Stomach (tissue), 9 donors: ENCODE data around the gene HLA-A. TPM values are rescaled to one million over a fixed set of nuclear protein-coding genes. Genes with fewer than 3 reads are reported as not detected.

Source experiments
- DNase-seq, 2 donors: peaks; one replicate each; pipeline versions ENCODE4 v3.0.0 to v3.0.0-alpha.2; 2013 to 2019
- H3K27ac ChIP-seq, 5 donors: fragments of 200-600 bp in 4 of 5; sonication (generic) in 4 of 5; one replicate each; pipeline ENCODE4 v1.5.1; 2013 to 2019; ENCODE audit warnings: mild to moderate bottlenecking in 1 of 5, moderate library complexity in 1 of 5
- H3K27me3 ChIP-seq, 3 donors: fragments of 200-600 bp; sonication (generic); one replicate each; pipeline ENCODE4 v1.5.1; 2017 to 2019; ENCODE audit warnings: mixed run types in 1 of 3
- H3K36me3 ChIP-seq, 4 donors: fragments of 200-600 bp; sonication (generic); 1 replicate in 3 of 4; 2 replicates in 1 of 4; pipeline ENCODE4 v1.5.1; 2016 to 2019
- H3K4me1 ChIP-seq, 4 donors: fragments of 200-600 bp; sonication (generic); one replicate each; pipeline ENCODE4 v1.5.1; 2016 to 2019
- H3K4me3 ChIP-seq, 4 donors: fragments of 200-600 bp; sonication (generic) in 3 of 4; one replicate each; pipeline ENCODE4 v1.5.1; 2016 to 2019; ENCODE audit warnings: mild to moderate bottlenecking in 1 of 4
- H3K9me3 ChIP-seq, 4 donors: fragments of 200-600 bp; sonication (generic); one replicate each; pipeline ENCODE4 v1.5.1; 2016 to 2019
- EP300 ChIP-seq: sonication (generic); formaldehyde crosslinking; IDR thresholded peaks from one replicate; pipeline ENCODE4 v1.6.1; 2017; ENCODE audit warnings: antibody characterized with exemption
- POLR2A ChIP-seq, 4 donors: fragments of 450-650 bp; IDR thresholded peaks; one replicate each; pipeline ENCODE4 v1.6.1; 2016; ENCODE audit warnings: antibody characterized with exemption in 4 of 4, control low read depth in 2 of 4, mild to moderate bottlenecking in 1 of 4, moderate library complexity in 1 of 4
- POLR2AphosphoS5 ChIP-seq, 3 donors: sonication (generic); formaldehyde crosslinking; IDR thresholded peaks; one replicate each; pipeline ENCODE4 v1.6.1; 2016; ENCODE audit warnings: antibody characterized with exemption in 3 of 3
- WGBS, 5 donors: extraction: QIAGEN DNeasy Blood & Tissue Kit in 3 of 5; methylation state at CpG; one replicate each; pipeline versions ENCODE4 v1.1.5 to v1.1.7; 2013 to 2018; 5-methylcytosine and 5-hydroxymethylcytosine counted together
- intact Hi-C: fragments of 100-400 bp; cut with DNase I; formaldehyde crosslinking; loops from one replicate; pipeline ENCODE4 v1.15.1; 2023; ENCODE audit warnings: low total_unique reads
- polyA plus RNA-seq, 3 donors: library from polyadenylated mRNA; stranded (reverse); fragments of 200-250 nt; gene quantifications; one replicate each; pipeline ENCODE4 v1.2.3, GENCODE V29; 2013
- total RNA-seq, 5 donors: library from RNA; depleted of rRNA; stranded (reverse); fragments of >200 nt; gene quantifications; one replicate each; pipeline versions ENCODE4 v1.1.0 to v1.2.3, GENCODE V29; 2014 to 2016
- TF ChIP-seq, protein P1 (sequence below), 7 experiments: fragments of 450-650 bp in 4 of 7; fragments of 200-600 bp in 3 of 7; sonication (generic) in 3 of 7; IDR thresholded peaks; one replicate each; pipeline ENCODE4 v1.5.1; 2016 to 2019; ENCODE audit warnings: antibody characterized with exemption in 7 of 7, control low read depth in 2 of 7, mild to moderate bottlenecking in 1 of 7
- donor health status: healthy with polysubstance abuse.
- donor health status: Bipolar disorder and iron deficiency.
- donor health status: healthy.

HLA-A gene
- total and polyA plus RNA-seq, 8 donors = 142 to 910 (median 303) TPM

DNA sequence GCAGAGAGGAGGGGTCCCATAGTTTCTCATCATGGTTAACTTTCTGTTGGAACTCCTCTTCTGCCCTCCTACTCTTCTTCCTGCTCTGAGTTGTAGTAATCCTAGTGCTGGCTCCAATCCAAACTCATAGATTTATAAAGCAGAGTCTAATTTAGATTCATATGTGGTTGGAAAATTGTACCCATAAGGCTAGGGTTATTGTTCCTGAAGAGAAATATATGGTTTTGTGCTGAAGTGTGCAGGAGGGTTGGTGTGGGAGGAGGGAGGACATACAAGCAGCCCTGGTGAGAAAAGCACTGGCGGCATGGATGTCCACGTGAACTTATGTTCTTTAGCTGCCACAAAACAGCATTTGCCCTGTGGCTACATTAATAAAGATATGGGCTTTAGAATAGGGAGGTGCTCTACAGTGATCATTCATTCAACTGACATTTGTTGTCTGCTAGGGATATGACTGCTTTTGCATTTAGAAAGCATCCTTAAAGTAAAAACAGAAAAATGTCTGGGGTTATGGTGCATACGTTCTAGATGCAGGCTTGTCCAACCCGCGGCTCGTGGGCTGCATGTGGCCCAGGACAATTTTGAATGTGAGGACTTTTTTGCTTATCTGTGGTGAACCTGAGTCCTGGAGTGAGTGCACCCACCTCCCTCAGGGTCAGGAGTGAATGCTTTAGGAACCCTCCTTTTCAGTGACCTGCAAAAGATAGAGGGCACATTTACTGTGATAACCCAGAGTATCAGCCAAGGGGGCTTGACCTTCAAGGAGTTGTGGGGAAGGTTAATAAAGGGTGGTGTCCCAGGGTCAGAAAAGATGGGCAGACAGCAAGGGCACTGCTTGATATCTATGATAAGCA, 4.1 kb downstream of the HLA-A start:
- peaks cover 0 to 29% (median 15%) of the 10 kb centered on the region in 4 donors for H3K4me1 ChIP-seq
- intact Hi-C loops = no loop called here
- H3K9me3 ChIP-seq = no peaks in the 10 kb centered on the region
- TF ChIP-seq POLR2AphosphoS5 (IDR thresholded peaks at IDR 0.05) = no peak
- TF ChIP-seq, protein P1, sequence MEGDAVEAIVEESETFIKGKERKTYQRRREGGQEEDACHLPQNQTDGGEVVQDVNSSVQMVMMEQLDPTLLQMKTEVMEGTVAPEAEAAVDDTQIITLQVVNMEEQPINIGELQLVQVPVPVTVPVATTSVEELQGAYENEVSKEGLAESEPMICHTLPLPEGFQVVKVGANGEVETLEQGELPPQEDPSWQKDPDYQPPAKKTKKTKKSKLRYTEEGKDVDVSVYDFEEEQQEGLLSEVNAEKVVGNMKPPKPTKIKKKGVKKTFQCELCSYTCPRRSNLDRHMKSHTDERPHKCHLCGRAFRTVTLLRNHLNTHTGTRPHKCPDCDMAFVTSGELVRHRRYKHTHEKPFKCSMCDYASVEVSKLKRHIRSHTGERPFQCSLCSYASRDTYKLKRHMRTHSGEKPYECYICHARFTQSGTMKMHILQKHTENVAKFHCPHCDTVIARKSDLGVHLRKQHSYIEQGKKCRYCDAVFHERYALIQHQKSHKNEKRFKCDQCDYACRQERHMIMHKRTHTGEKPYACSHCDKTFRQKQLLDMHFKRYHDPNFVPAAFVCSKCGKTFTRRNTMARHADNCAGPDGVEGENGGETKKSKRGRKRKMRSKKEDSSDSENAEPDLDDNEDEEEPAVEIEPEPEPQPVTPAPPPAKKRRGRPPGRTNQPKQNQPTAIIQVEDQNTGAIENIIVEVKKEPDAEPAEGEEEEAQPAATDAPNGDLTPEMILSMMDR (IDR thresholded peaks at IDR 0.05) = no peak
- H3K36me3 ChIP-seq = peaks cover 0 to 41% (median 22%) of the 10 kb centered on the region in 4 donors
- H3K27me3 ChIP-seq = no peaks in the 10 kb centered on the region
- no peak overlapping the region for H3K4me3 ChIP-seq
- DNase-seq = no peak
- H3K27ac ChIP-seq = no peak overlapping the region
- 61 to 86% (median 67%) methylated on average over 6 of the region's 6 CpGs for WGBS, 5 donors

DNA sequence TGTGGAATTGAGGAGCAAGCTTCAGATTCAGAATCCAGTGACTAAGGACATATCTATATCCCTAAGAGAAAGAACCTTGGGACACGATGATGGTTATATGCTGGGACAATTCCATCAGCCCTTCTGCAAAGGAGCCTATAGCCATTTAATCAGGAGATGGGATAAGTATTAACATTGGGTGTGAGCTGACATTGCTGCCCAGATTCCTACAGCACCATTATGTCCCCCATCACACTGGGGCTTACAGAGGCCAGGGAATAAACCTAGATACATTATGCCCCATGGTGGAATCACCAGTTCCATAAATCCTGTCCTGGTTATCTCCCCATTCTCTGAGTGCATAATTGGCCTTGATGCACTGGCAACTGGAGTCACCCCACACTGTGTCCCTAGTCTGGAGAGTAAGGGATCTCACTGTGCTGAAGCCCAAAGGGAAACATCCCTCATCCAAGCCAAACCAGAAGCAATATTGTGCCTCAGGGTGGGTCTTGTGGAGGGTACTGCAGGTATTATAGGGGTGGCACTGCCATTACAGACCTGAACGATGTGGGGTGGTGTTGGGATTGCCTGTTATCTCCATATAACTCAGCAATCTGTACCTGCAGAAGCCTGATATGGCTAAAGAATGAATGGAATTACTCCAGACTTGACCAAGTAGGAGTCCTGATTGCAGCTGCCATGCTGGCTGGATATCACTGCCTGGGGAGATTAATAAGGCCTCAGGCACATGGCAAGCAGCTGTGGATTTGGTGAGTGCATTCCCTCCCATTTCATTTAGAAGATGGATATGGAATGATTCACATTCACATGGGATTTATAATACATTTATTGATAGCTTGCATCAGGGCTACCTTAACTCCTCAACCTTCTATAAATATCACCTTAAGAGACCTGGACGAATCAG, 5.0 kb downstream of the HLA-A start:
- H3K36me3 ChIP-seq = peaks cover 0 to 41% (median 22%) of the 10 kb centered on the region in 4 donors
- no peak overlapping the region for H3K27ac ChIP-seq
- no peaks in the 10 kb centered on the region for H3K27me3 ChIP-seq
- no peak for DNase-seq
- no peaks in the 10 kb centered on the region for H3K9me3 ChIP-seq
- H3K4me1 ChIP-seq = peaks cover 0 to 29% (median 15%) of the 10 kb centered on the region in 4 donors
- intact Hi-C loops = no loop called here
- H3K4me3 ChIP-seq = no peak overlapping the region
- 47 to 77% (median 59%) methylated on average over 3 of the region's 3 CpGs for WGBS, 5 donors
- TF ChIP-seq EP300 (no peak), POLR2AphosphoS5 (IDR thresholded peaks at IDR 0.05) (peak in 1 of 3 donors; percentile 4), POLR2A (IDR thresholded peaks at IDR 0.05) (no peak)
- TF ChIP-seq, protein P1 (IDR thresholded peaks at IDR 0.05) = no peak

DNA sequence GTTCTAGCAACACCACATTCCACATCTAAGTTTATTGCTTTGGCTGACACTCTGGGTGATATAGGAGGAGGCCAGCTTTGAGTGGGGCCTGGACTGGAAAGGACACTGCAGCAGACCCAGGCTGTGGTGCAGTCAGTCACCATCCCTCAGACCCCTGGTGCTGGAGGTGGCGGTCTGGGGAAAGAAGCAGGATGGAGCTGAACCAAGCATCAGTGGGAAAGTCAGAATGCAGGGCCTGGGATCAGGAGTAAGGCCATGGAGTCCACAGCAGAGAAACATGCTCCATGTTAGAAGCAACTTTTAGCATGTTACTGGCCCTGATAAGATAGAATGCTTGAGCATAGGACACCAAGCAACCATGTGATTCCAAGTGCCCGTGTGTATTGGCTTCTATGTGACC, 5.9 kb downstream of the HLA-A start:
- DNase-seq = no peak
- peaks cover 0 to 41% (median 22%) of the 10 kb centered on the region in 4 donors for H3K36me3 ChIP-seq
- H3K9me3 ChIP-seq = no peaks in the 10 kb centered on the region
- intact Hi-C loops = no loop called here
- no peak overlapping the region for H3K4me3 ChIP-seq
- H3K27me3 ChIP-seq = no peaks in the 10 kb centered on the region
- WGBS, 5 donors = 85 to 94% (median 90%) methylated on average over 2 of the region's 2 CpGs
- no peak overlapping the region for H3K27ac ChIP-seq
- TF ChIP-seq POLR2AphosphoS5 (IDR thresholded peaks at IDR 0.05) (no peak), EP300 (no peak), POLR2A (IDR thresholded peaks at IDR 0.05) (no peak)
- TF ChIP-seq, protein P1 (IDR thresholded peaks at IDR 0.05) = no peak
- peaks cover 0 to 35% (median 15%) of the 10 kb centered on the region in 4 donors for H3K4me1 ChIP-seq

DNA sequence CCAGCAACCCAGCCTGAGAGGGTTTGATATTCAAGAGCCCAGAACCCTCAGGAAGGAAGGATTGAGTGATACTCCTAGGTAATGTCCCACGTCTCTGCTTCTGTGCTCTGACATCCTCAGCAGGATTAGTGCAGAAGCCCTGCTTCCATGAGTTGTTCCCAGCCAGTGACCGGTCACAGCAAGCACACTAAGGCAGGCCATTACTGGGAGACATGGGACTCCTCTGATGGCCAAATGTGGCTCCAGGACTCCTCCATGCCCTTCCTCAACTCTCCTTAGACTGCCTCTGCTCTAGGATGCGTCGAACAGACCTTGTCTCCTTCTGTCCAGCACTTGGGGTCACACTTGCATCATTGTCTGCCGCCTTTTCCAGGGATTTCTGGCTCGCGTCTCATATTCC, 7.6 kb downstream of the HLA-A start:
- H3K27ac ChIP-seq = no peak overlapping the region
- no peak overlapping the region for H3K4me3 ChIP-seq
- DNase-seq = no peak
- intact Hi-C loops = no loop called here
- TF ChIP-seq POLR2A (IDR thresholded peaks at IDR 0.05) (no peak), EP300 (no peak), POLR2AphosphoS5 (IDR thresholded peaks at IDR 0.05) (no peak)
- TF ChIP-seq, protein P1 (IDR thresholded peaks at IDR 0.05) = no peak
- 59 to 90% (median 77%) methylated on average over 6 to 7 of the region's 7 CpGs for WGBS, 5 donors
- H3K9me3 ChIP-seq = no peaks in the 10 kb centered on the region
- no peaks in the 10 kb centered on the region for H3K27me3 ChIP-seq
- H3K36me3 ChIP-seq = peaks cover 0 to 29% (median 18%) of the 10 kb centered on the region in 4 donors
- H3K4me1 ChIP-seq = peaks cover 0 to 21% (median 6%) of the 10 kb centered on the region in 4 donors
